AML-193 (cell line): ENCODE measurements around the gene UTP25.
A peak's percentile ranks its signal among the peaks of the same experiment; 100 is the strongest.

ENCODE experiments used
- DNase-seq, 2 experiments: peaks; one replicate each; lab custom pipeline; 2025; lab: John Stamatoyannopoulos, UW

The UTP25 gene

DNA sequence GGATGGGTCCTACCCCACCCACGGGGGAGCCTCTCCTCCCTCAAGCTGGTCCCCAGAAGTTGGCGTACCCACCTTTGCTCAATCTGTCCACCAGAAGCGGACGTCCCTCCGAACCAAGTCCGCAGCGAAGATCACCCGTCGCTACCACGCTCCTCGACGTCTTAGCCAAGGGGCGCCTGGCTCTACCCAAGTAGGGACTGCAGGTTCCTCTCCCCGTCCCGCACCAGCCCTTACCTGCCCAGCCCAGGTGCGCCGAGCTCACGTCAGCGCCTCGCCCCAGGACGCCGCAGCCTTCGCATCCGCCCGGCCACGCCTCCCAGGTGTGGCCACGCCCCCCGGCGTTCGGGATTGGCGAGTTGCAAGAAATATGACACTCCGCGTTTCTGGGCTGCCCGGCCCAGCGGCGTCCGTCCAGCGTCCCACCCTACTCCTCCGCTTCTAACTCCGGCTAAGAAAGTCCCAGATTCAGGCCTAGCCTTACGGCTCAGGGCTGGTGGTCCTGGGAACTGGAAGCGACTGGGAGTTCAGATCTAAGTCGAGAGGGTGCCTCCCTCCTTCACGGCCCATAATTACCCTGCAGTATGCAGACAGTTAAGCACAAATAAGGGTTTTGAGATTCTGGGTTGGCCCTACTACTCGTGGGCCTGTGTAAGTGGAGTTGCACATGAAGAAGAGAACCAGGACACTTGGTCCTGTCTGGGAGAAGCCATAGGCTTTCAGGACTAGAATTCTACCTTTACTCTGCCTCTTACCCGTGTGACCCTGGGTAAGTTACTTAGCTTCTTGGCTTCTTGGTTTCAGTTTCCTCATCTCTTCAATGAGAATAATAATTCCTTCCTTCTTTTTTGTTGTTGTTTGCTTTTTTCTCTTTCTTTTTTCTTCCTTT lies 21.7 kb upstream of the UTP25 start, which contains the start of gene IRF6:
Gene IRF6 (minus strand): TSS at position 268 of the 886 bp plus-strand sequence. CDS start 4,729 bp downstream, outside the sequence.
- DNase-seq, result no peak

DNA sequence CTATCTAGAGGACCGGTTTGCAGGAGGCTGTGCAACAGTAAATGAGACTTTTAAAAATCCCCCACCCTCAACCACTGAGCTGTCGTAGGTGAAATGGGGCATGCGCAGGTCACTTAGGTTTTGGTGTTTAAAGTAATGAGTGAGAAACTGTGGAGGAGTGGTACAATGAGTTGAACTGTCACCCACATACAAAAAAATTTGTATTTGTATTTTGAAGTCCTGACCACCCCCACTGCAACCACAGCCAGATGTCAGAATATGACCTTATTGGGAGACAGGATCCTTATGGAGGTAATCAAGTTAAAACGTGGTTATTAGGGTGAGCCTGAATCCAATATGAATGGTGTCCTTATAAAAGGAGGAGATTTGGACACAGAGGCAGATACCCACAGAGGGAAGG lies 20.3 kb upstream of the UTP25 start:
- DNase-seq, result no peak

DNA sequence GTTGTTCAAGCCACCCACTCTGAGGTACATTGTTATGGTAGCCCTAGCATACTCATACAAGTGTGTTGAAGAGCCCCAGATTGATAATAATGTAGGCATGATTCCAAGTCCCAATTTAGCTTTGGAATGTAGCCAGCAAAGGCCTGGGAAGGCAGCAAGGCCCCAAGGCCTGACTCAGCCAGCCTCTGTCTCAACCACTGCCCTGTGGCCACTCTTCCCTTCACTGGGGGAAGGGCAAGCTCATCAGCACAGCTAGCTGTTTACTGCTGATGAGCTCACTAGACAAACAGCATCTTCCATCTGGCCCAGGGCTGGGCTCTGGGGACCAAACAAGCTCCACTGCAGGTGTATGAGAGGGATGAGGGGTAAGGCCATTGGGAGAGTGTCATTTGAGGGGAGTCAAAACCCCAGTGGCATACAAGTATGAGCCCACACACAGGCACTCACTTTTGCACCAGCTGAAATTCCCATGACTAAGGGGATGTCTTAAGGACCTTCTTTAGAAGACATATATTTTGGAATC lies 19.7 kb upstream of the UTP25 start:
- DNase-seq, result no peak

DNA sequence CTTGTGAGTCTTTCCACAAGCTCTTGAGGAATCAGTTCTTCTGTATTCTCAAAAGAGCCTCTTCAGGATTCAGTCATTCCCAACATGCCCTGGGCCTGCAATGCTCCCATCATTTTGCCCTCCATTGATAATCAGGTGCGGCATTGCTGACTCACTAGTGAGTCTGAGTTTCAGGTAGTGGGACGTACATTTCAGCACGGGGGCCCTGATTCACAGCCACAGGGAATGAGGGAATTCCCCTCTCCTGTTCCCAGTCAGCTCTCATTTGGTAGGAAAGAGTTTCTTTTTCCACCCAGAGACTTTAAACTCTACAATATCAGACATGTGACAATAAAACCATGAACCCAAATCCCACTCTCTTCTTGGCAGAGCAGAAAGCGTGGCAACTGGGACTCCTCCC lies 18.2 kb upstream of the UTP25 start:
- no peak for DNase-seq

DNA sequence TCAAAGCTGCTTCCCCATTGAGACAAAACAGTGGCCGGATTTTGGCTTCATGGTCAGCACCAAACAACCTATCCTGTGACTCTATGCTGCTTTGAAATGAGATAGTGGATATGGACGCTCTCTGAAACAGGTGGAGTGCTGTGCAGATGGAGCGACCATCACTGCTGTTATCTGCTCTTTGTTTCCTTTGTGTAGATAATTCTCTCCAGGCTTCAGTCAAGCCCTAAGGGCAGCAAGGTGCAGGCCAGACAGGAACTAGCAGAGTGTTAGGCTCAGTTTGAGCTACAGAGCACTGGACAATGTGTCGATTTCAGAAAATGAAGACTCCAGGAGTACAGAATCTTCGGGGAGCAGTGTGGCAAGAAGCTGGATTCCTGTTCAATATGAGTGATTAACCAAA lies 17.0 kb upstream of the UTP25 start:
- no peak for DNase-seq

DNA sequence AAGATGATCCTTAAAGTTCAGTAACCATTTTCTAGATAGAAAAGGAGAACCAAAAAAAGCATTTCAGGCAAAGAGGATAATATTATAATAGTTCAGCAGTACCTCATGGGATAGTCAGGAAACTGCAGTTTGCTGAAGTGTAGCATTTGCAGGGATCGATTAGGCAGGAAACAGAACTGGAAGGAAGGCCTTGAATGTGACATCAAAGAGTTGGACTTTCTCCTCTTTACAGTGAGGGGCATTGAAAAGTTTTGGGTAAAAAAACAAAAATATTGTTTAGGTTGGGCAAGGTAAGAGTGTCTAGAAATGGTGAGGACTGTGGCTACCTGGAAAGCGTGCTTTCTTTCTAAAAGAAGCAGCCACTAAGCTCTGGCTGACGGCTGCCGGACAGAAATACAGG lies 13.9 kb upstream of the UTP25 start:
- DNase-seq, result no peak

DNA sequence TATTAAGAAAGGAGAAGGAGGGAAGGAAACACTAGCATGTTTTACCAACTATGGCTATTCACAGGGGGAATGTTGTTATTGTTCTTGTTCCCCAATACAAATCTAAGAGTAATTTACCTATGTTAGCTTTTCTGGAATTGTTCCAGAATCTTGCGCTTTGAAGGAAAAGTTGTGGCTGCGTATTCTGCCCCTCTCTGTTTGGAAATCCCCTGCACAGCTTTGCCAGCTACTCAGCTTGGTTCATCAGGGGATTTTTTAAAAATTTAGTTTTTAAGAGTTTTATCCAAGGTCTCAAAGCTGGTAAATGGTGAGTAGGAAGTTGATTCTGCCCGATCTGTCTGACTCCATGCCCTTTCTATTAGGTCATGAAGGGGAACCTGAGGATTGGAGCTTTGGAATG lies 12.3 kb upstream of the UTP25 start:
- DNase-seq, result no peak

DNA sequence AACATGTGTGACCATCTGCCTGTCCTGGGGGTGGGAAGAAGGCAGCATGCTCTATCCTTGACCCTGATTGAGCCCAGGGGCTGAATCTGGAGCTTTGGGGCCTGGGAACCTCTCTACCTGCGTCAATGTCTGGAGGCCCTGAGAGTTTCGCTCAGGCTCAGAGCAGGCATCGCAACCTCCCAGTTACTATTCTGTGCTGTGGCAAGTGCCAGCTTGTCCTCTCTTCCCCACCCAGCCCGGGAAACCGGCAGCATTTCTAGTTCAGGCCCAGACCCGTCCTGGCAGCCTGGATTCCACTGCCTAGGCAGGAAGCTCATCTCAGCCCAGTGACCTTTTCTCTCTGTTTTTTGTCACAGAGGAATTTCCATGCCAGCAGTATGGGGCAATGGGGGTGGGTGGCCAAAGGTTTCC lies 11.8 kb upstream of the UTP25 start:
- no peak for DNase-seq

DNA sequence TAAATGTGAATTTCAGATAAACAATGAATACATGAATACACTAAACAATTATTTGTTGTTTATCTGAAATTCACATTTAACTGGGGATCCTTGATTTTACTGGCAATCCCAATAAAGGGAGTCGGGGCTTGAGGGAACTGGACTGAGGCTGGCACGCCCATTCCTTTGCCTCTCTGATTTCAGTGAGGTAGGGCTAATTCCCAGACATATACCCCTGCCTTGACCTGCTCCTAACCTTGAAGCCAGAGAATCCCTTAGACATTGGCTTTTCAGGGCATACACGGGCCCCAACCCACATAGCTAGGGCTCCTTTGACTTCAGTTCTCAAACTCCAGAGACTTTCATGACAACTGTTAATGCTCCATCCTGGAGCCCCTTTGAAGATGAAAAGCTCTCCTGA lies 10.8 kb upstream of the UTP25 start:
- no peak for DNase-seq

DNA sequence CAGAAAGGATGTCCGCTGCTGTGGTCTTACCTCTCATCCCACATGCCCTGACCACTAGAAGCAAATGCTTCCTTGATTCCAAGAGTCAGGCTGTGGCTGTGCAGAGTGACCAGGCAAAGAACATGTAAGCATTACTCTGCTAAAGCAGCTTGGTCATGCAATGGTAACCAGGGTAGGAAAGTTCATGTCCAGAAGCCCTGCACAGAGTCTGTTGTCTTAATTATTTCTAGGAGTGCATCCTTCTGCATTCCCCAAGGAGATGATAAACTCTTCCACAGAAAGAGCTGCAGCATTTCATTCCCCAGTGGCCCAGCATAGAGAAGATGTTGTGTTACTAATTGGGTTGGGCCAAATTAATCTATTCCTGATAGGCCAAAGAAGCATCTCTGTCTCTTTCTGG lies 10.1 kb upstream of the UTP25 start:
- DNase-seq, result no peak

DNA sequence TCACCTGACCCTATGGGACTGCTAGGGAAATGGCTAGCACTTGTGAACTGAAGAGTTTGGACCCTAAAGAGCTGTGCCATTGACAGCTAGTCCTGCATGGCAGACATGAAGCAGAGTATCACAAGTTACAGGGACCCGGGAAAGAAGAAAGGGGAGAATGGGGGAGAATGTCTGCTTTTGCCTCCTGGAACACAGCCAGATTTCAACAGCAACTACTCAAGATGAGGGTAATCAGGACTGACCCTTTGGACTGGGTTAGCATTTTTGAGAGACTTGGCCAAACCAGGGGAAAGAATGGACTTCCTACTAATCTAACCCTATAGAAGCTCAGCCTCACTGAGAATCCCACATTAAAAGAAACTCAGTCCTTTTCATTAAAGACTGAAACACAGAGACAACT lies 8.7 kb upstream of the UTP25 start:
- DNase-seq, result no peak

DNA sequence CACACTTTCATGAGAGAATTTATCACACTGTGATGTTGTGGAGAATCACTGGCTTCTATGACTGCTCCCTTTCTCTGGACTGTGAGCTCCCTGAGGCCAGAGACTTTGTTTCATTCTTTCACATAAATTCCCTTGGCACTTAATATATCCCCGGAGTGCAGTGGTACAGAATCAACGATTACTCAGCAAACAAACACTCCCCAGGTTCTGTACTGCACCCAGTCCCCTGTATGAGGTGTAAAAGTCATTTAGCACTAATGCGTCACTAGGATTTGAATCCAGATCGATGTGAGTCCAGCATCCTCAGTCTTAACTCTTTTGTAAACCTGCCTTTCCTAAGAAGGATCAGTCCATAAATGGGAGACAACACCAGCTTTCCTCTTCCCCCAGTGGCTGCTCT lies 6.8 kb upstream of the UTP25 start:
- no peak for DNase-seq

DNA sequence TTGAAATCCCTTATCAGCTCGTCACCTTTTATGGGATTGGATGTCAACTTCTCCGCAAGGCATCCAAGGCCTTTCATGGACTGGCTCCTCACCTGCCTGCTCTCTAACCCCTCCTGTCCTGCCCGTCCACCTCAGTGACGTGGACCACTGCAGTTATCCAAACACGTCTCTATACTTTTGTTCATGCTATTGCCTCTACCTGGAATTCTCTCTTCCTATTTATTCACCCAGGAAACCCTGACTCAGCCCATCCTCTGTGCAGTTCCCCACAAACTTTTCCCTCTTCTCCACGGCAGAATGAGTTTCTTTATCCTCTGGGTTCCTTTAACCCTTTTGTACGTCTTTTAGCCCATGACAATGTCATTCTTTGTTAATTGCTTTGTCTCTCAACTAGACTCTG lies 5.1 kb upstream of the UTP25 start:
- DNase-seq, result no peak

DNA sequence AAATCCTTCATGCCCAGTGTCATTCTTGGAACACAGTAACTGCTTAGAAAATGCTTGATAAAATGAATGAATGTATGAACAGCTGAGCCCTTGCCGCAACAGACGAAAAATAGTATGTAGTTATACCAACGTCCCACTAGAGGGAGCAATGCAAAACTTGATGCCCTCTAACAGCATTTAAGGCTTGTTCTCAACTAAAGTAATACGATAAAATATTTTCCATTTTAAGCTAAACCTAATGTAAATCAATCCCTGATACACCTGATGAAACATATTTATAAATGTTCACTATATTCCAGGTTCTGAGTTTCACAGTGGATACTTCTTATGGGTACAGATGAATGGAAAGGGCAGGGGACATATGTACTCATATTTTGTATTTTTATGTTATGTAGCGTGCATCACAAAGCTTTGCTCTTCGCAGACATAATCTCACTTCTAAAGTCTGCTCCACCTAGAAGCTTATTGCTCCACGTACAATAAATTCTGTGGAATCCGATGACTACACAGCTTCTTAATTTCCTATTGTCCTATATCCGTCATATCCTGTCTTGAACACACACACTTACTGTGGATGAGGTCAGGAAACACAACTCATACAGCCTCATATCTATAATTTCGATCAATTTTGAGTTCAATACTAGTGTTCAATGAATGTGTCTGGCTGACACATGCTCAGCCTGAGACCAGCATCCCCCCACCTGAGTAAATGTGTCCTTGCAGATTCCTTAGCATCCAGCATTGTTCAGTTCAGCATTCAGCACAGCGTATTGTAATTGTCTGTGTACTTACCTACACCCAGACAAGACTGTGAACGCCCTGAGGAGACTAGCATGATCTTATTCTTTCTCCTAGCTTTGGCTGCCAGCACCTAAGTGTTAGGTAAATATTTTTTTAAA lies 4.4 kb upstream of the UTP25 start:
- DNase-seq, result peak; percentile 52 to 60

DNA sequence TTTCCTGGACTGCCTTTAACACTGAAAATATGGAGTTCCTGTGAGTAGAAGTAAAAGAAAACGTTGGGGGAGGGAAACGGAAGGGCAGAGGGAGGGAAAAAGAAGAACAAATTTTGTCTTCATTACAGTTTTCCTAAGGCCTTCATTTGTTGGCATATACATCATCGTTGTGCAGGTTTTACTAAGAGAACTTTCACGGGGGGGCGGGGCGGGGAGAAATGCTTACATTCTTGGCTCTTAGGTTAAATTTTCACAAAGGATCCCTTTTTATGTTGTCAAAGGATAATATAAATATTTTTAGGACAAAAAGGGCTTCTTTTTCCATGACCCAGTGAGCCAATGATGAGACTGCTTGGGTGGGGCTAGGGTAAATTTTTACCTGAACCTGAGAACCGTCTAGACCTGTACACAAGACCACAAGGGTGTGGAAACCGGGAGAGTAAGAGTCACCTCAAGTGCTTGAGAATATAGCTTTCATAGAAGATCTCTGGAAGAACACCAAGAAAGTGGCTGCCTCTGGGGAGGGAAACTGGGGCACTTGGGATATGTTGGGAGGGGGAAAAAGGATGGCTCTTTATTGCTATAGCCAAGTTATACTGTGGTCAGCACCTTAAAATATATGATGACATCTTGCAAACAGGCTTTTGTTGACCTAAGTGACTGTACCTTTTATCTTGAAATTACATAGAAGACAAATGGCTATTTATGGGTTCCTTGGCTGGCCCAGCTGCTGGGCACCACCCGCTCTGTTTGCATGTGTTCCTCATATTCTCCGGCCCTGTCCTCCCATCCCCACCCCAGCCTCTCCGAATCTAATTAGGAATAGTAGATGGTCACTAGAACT lies 2.0 kb upstream of the UTP25 start:
- DNase-seq, result no peak

DNA sequence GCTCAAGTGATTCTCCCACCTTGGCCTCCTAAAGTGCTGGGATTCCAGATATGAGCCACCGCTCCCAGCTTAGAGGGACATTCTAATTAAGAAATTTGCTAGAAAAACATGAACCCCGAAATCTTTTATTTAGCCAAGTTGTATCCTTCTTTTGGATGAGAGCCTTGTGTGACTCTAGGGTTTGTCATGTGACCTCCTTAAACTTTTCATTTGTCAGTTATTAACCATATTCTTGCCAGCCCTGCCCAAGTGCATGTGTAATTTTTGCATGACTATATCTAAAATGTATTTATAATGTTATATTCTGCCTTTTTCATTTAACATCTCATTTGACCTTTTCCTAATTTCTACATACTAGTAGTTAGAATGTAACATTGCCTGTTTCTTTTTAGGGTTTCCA lies 1.9 kb downstream of the UTP25 start:
- no peak for DNase-seq

DNA sequence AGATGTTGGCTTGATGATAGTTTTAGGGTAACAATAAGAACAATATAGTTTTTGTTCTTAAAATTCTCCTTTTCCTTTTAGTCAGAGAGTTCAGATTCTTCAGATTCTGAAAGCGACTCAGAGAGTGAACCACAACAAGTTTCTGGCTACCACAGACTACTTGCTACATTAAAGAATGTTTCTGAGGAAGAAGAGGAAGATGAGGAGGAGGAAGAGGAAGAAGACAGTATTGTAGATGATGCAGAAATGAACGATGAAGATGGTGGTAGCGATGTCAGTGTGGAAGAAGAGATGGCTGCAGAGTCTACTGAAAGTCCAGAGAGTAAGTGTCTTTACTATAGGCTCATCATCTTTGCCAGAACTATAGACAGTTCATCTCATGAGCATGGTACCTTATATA lies 3.0 kb downstream of the UTP25 start:
- DNase-seq, result no peak

DNA sequence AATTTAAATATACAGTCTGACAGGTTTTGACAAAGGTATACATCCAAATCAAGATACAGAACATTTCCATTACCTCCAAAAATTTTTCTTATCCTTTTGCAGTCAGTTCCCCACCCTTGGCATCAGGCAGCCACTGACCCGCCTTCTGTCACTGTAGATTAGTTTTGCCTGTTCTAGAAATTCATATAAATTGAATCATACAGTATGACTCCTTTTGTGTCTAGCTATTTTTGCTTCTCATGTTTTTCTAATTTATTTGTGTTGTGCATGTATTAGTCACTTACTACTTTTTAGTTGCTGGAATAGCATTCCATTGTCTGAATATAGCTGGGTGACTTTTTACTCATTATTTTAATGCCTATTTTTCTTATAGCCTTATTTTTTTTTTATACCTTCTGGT lies 3.8 kb downstream of the UTP25 start:
- no peak for DNase-seq

DNA sequence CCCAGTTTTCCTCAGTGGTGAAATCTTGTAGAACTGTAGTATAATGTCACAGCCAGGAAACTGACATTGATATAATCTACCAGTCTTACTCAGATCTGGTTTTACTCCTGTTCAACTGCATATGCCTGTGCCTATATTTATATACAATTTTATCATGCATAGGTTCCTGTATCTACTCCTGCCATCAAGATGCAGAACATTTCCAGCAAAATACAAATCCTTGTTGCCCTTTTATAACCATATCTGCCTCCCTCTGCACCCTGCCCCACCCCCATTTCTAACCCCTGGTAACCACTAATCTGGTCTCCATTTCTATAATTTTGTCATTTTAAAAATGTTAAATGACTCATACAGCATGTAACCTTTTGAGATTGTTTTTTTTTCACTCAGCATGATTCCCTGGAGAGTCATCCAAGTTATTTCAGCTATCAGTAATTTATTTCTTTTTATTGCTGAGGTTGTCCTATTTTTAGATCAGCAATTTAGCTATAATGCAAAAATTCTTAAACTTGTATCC lies 8.1 kb downstream of the UTP25 start:
- DNase-seq, result no peak

DNA sequence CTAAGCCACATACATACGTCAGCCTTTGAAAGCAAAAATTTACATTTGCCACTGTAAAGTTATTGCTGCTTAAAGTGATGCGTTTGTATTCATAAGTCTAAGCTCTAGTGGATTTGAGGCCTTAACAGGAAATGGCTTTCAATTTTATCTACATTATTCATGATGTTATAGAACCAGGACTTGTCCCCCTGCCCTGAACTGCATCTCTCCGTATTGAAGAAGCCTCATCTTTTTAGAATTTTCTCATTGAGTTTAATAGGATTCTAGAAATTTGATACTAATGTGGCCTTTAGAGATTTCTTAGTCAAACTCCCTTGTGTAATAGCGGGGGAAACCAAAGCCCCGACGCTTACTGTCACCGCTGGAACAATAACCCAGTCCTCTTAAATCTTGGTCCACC lies 9.9 kb downstream of the UTP25 start:
- DNase-seq, result no peak

DNA sequence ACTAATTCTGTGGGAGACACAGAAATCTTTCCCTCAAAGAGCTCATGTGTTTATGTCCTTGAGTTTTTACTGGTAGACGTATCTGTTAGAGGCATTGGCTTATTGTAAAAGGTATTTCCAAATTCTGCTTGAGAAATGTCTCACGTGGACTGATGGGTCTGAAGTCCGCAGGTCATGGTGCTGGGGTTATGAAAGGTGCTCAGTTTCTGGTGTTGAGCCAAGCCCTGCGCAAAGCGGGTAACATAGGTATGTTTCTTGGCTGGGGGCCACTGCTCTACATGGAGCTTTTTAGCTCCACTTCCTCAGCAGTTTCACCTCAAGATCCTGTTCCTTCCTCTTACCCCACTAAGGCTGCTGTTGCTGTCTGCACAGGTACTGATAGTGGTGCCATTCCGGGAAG lies 10.8 kb downstream of the UTP25 start:
- DNase-seq, result no peak
